NAMALWA (cell line): ENCODE measurements around the gene NTN1.

ENCODE experiments used
- DNase-seq: peaks from one replicate; pipeline ENCODE4 v3.0.0-alpha.2; 2015; ENCODE audit warnings: low spot score

Gene NTN1

DNA sequence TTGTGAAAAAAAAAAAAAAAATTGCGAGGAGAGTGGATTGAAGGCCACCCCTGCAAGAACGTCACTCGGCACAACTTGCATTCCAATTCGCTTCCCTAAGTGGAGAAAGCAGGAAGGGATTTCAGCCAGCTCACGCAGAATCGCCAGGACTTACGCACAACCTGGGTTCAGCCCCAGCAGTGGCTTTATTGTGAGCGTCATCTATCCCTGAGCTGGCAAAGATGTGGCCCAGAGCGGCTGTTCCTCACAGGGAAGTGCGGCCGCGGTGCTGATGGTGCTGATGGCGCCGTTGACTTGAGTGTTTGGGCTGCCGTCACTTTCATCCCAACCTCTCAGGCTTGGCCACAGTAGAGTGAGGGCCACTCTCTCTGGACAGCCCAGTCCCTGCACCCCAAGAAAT is 197.6 kb downstream of the NTN1 start:
- no peak for DNase-seq

DNA sequence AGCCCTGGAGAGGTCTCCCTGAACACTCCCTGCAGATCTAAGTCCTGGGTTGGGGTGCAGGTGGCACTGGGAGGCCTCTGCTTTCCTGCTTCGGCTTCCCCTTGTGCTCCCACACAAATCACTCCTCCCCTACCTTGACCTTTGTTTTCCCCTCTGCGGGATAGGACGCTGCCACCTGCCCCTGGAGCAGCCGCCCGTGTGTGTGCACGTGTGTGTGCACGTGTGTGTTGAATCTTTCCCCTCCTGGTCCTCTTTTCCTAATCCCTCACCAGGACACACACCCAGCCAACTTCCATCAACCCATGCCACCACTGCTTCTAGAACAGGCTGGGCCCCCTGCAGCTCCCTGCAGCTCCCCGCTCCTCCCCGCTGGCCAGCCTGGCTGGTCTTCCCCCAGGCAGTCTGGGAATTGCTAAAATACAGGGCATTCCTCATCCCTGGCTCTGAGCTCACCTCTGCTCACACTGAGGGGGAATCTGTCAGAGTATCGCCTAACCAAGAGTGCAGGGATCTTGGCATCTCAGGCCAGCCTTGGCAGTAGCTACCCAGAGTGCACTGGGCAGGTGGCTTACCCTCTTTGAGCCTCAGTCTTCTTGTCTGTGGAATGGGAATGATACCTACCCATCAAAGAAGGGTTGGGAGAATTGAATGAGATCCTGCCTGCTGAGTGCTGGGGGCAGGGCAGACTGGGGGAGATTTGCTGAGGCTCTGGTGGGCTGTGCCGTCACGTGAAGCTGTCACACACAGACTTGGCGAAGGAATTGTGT is 198.5 kb downstream of the NTN1 start:
- no peak for DNase-seq

DNA sequence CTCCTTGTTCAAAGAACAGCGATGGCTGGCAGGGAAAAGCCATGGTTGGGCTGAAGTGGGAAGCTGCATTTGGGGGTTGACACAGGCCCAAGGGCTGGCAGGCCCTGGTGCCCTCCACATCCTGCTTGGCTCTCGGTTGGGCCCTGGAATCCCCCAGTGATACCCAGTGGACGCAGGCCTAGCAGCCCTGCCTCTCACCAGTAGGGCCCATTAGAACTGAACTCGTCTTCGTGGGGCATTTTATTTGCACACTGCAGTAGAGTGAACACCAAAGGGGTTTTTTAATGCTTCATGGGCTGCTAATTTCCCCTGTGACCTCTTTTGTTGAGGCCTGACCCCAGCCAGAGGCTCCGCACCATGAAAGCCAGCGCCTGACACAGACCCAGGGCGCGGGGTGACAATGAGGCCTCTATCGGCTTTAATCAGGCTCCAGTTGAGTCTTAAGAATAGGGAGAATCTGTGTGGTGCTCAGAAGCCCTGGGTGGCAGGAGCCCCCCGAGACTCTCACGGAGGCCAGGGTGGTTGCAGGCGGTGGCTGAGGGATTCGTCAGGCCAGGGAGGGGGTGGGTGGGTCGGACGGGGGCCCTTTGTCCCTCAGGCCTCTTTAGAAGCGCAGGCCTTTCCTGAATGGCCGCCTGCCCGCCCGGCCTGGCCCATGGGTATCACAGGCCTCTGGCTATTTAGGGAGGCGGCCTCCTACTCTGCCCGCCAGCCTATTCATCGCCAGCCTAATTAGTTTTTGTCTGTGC is 199.3 kb downstream of the NTN1 start:
- DNase-seq, result no peak

DNA sequence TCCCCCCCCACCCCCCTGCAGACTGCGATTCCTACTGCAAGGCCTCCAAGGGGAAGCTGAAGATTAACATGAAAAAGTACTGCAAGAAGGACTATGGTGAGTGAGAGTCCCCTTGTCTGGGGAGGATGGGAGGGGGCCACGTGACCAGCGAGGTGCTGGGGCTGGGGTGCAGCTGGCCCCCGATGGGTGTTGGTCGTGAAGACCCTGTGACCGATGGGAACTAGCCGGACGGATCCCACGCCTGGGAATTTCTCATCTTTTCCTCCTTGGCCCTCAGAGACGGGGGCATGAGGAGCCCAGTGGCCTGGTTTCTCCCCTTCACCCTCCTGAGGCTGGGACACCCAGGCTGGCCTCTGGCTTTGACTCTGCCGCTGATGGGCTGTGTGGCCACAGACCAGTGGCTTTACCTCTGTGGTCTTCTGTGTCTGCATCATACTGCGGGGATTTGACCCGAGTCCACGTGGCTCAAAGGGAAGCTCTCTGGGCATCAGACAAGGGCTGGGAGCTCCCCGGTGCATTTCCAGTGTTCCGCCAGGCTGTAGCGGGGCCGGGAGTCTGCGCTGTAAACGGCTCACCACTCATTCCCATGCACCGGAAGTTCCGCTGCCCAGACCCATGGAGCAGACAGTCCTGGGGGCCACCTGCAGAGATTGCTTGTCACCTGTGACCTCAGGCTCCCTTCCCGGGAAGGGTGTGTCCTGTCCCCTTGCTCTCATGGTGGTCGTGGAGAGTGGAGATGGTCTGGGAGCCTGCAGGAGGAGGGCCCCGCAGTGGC is 200.0 kb downstream of the NTN1 start:
- DNase-seq, result no peak

DNA sequence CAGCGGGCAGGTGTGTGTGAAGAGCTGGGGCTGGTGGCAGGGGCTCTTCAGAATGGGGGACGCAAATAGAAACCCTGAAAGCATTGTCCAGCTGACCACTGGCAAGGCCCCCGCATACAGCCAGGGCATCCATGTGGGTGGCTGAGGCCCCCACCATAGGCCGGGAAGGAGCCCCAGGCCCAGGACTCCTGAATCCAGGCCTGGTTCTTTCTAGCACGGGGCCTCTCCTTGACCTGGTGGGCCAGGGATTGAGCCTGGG is 200.5 kb downstream of the NTN1 start:
- DNase-seq, result no peak

DNA sequence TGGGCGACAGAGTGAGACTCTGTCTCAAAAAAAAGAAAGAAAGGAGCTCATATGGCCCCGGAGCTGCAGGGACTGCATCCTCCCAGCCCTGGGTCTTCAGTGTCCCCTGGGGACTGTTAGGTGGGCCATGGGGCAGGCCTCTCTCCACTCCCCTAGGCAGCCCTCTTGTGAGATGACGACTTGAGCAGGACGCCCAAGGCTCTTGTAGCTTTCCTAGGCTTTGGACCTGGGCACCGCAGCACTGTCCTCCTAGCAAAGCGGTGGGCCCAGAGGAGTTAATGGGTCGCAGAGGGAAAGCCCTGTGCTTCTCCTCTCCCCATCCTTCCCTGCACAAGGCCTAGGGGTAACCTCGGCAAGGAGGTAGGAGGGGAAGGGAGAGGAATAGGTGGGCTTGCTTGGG is 202.2 kb downstream of the NTN1 start:
- no peak for DNase-seq

DNA sequence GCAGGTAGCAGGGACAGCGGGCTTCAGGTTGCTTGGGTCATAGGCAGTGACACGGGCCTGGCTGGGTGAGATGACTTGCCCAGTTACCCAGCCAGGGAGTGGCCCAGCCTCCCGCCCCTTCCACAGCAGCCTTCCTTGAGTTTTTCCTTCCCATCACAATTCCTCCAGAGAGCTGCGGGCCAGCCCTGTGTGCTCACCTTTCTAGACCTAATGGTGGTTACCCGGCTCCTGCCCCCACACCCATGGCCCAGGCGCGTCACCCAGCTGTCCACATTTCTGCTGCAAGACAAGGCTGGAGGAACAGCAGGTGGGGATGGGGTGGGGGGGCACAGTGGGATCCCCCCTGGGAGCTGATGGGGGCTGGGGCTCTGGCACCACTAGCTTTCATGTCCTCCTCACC is 203.2 kb downstream of the NTN1 start:
- no peak for DNase-seq

DNA sequence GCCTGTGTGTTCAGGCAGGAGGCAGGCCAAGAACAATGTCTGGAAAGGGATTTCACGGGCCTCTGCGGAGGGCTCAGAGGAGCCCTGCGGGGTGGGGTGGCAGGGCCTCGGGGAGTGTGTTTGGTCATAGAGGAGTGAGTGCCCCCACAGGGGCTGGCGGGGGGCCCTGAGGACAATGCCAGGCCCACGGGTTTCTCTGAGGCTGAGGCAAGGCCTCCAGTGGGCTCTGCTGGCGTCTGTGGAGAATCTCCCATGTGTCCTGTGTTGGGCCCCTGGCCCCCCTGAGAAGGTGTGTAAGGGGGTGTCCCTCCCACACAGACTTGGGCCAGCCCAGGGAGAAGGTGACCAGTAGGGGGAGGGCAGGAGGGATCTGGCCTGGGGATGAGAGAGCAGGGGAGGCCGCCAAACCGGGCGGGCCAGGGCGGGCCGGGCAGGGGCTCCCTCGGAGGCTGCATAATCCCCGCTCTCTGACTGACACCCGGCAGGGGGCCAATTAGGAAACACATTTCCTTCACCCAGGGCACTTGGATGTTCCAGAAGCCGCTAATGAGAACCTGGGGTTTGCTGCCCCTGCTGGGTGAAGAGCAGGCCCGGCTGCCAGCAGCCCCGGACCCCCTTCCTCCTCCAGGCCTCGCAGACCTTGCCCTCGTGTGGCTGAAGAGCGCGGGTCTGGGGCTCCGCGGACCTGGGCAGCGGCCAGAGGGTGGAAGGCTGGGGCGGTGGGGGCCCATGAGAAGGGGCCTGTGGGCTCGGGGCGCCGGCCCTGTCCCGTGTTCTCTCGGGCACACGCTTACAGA is 204.2 kb downstream of the NTN1 start:
- DNase-seq, result no peak

DNA sequence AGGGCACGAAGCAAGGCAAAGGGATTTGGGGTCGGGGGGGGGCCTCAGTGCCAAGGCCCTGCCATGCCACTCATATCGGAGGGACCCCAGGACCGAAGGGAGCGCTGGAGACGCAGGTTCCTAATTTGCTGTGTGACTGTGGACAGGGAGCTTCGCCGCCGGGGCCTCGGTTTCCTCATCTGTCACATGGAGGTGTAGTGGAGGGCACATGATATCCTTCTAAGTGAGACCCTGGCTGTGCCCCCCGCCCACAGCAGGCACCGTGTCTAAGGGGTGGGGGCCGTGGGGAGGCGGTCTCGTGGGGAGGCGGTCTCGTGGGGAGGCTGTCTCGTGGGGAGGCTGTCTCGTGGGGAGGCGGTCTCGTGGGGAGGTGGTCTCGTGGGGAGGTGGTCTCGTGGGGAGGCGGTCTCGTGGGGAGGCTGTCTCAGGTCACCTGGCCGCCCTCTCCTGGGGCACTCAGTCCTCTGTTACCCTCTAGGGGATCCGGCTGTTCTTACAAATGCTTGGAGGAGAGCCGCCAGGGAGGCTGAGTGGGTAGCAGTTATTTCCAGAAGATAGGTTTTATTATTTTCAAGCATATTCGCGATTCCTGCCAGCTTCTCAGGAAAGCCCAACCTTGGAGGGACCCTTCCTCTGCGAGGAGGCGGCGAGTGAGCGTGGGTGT is 205.0 kb downstream of the NTN1 start:
- no peak for DNase-seq

DNA sequence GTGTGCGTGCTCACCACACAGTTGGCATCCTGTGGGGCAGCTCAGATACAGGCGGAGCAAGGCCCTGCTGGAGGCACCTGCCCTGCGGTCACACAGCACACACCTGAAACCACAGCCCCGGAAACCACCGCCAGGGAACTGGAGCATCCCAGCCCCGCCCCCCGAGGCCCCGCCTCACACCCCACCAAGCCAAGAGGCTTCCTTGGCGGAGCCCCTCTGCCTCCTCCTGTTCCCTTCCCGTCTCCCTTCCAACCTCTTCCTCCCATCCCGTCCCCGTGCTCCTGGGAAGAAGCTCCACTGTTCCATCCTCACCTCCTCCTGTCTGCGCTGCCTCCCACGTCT is 205.5 kb downstream of the NTN1 start:
- no peak for DNase-seq

DNA sequence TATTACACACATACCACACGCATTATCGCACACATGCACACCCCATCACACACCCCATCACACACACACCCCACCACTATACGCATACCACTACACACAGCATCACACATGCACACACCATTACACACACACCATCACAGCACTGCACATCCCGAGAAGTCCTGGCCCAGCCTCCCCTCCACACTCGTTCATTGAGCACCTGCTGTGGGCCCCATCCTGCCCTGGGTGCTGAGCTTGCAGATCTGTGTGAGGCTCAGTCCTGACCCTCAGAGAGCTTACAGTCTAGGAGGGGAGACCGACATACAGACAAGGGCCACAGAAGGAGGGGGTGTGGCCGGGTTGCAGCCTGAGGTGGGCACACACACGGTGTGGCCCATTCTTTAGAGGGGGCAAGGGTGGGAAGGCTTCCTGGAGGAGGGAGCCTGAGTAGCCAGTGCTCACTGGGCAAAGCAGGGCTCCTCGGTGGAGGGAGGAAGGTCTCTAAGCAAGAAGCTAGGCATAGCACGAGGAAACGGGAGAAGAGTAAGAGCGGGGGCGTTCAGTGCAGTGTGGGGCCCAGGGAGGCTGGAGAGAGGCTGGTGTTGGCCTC is 206.6 kb downstream of the NTN1 start:
- no peak for DNase-seq

DNA sequence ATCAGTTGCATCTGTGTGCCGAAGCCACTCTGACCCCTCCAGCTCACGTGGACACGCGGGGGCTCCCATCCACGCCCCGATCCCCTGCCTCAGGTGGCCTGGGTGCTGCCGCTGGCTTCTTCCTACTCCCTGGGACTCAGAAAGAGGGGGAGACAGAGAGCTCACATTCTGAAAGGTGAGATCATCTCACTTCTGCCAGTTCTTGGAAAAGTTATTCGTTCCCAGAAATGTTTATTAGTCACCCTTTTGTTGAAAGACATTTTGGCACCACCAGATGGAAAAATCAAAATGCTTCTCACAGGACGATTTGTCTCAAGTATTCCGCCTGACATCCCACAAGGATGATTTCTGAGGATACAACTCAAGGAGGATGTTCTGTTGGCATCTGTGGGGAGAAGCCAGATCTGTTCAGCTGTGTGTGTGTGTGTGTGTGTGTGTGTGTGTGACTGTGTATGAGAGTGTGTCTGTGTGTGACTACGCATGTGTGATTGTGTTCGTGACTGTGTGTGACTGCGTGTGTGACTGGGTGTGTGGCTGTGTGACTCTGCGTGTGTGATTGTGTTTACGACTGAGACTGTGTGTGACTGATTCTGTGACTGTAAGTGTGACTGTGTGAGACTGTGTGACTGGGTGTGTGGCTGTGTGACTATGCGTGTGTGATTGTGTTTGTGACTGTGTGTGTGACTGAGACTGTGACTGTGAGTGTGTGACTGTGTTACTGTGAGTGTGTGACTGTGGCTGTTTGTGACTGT is 207.3 kb downstream of the NTN1 start:
- DNase-seq, result no peak

DNA sequence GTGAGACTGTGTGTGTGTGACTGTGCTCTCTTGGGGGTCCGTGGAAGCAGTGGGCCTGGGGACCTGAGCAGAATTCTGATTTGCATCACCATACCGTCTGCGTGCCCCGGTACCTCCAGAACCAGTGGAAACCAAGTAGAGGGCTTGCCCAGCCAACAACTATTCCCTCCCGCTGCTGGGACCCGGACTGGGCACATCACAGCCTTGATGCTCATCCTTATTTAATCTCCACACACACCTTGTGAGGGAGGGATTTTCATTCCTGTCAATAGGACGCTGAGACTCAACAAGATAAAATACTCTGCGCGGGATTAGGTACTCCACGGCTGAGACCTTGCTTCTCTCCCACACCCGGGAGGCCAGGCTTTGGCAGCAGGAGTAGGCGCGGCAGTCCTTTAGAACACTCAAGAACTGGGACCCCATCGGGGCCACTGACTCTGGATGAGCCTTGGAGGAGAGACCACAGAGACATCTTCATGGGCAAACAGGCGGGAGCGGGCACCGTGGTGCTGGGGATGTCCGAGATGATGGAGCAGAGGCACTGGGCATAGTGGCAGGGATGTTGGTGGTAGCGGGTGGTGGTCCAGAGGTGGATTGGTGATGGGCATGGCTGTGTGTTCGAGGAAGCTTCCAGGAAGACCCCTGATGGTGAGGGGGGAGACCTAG is 208.0 kb downstream of the NTN1 start:
- DNase-seq, result no peak

DNA sequence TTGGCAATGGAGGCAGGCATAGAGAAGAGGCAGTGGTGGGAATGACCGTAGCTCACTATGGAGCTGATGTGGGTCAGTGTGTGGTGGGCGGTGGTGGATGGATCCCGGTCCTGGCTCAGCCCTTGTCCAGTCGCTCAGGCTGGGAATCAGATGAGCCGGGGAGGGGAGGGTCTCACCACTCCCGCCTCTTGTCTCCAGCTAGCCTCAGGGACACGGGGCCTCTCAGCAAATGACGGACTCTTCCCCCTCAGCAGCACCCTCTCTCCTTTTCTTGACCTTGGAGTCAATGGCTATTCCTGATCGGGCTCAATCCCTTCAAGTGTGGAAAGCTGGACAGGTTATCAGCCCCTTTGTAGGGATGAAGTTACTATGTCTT is 208.5 kb downstream of the NTN1 start:
- DNase-seq, result no peak

DNA sequence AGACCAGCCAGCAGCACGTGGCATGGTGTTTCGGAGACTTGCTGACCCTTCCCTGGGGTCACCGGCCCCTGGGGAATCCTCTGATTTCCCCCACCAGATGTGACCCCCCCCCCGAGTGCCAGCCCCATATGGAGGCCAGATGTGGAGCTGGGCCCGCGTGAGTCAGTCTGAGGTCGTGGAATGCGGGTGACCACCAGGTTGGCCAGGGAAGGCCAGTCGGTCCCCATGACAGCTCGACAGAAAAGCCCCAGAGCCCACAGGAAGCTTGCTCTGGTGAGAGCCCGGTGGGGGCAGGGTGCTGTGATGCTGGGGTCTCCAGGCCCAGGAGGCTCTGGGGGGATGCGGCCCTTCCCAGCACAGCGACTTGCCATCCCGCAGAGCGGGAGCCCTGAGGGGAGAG is 209.0 kb downstream of the NTN1 start:
- no peak for DNase-seq

DNA sequence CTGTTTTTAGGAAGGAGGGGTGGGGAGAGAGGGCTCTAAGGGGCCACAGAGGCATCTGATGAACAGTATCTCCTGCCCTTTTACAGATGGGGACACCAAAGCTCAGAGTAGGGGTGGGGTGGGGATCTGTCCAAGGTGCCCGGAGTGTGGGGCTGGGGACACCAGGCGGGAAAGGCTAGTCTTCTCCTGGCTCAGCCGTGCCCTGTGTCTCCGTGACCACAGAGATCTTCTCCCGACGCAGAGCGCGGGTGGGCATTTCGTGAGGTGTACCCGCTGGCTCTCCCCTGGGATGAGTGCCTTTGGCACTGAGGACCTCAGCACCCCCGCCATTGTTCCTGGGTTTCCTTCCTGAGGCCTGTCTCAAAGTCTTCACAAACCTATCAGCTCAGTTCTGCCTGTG is 209.6 kb downstream of the NTN1 start:
- DNase-seq, result no peak

DNA sequence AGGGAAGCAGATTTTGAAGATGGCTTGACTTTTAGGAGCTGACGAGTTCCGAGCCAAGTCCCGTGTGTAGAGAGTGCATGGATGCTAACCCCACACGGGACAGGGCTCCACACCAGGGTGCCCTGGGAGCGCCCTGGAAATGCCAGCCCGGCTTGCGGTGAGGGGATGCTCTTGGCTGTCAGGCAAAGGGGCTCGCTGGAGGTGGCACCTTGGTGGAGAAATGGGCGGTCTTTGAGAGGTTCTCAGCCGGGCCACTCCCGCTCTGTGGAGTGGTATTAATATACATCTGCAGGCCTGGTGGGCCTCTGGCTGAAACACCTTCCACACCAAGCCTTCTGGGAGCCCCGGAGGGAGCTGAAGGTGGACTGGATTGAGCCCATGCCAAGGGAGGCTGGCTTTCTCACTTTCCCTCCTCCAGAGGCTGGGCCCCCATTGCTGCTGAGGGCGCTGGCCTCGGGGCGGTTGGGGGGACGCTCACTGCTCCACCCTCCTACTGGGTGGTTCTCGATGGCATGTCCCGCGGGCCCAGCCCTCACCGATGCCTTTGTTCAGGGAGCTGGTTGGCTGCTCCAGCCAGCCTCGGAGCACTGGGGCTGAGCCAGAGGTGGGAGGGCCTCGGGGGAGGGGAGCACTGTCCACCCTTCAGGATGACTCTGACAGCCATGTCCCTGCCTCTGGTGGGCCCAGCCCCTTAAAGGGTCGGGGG is 210.3 kb downstream of the NTN1 start:
- DNase-seq, result no peak

DNA sequence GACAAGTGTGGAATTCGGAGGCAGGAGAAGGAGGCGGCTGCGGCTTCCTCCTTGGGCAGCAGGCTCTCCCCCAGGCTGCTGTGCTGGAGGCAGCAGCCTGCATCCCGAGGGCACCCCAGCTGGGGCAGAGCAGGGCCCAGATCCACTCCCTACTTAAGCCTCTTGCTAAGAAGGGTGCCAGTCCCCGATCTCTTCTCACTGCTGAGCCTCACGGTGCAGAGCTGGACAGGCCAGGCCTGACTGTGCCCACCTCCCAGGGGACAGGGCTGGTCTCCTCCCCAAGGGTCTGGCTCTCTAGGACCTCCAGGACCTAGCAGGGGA is 210.8 kb downstream of the NTN1 start:
- no peak for DNase-seq

DNA sequence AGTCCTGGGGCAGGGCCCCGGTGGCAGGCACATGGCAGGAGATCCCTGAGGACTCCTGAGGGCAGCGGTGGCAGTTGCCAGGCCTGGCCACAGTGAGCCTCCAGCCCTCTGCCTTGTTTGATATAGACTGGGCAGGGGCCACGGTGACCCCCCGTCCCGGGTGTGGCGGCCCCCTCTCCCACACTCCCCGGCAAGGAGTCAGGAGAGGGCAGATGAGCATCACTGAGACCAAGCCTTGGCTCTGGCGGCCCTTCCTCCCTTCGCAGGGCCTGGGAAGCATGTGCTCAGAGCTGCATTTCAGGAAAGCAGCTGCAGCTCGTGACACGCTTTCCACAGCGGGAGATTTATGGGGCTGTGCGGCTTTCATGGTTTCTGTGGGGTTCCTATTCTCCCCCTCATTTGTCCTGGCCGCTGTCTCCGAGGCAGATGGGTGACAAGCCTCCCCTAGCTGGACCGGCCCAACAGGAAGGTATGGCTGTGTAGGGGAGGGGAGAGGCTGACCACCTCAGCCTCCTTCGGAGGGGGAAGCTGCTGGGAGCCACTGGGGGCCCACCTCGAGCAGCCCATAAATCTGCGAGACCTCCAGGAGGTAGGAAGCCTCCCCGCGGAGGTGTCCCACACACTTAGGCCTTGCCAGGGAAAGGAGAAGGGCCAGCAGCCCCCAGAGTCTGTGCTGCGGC is 211.4 kb downstream of the NTN1 start:
- DNase-seq, result no peak

DNA sequence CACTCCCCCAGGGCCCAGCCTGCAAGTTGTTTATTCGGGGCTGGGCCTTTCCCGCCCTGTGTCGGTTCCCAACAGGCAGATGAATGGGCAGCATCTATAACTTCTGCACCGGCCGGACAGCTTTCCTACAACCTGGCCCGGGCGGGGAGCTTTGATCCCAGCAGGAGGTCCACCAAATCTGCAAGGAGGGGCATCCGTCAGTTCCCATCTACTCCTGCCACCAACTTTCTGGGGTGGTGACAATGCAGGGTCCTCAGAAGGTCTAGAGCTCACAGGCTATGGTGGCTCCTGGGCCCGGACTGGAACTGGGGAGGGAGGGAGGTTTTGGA is 211.9 kb downstream of the NTN1 start:
- DNase-seq, result no peak
